ENCODE results near the gene SCAPER.

- TF ChIP-seq POLR2AphosphoS5 (IDR thresholded peaks at IDR 0.05; ENCODE audit: low read depth) (no peak), SPI1 (IDR thresholded peaks at IDR 0.05; ENCODE audit: borderline replicate concordance, low read depth) (no peak), GABPA (IDR thresholded peaks at IDR 0.05; ENCODE audit: low read depth) (no peak)
- TF ChIP-seq, protein P1, sequence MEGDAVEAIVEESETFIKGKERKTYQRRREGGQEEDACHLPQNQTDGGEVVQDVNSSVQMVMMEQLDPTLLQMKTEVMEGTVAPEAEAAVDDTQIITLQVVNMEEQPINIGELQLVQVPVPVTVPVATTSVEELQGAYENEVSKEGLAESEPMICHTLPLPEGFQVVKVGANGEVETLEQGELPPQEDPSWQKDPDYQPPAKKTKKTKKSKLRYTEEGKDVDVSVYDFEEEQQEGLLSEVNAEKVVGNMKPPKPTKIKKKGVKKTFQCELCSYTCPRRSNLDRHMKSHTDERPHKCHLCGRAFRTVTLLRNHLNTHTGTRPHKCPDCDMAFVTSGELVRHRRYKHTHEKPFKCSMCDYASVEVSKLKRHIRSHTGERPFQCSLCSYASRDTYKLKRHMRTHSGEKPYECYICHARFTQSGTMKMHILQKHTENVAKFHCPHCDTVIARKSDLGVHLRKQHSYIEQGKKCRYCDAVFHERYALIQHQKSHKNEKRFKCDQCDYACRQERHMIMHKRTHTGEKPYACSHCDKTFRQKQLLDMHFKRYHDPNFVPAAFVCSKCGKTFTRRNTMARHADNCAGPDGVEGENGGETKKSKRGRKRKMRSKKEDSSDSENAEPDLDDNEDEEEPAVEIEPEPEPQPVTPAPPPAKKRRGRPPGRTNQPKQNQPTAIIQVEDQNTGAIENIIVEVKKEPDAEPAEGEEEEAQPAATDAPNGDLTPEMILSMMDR (IDR thresholded peaks at IDR 0.05; ENCODE audit: insufficient read depth, low read length) = no peak
- TF ChIP-seq, protein P2, sequence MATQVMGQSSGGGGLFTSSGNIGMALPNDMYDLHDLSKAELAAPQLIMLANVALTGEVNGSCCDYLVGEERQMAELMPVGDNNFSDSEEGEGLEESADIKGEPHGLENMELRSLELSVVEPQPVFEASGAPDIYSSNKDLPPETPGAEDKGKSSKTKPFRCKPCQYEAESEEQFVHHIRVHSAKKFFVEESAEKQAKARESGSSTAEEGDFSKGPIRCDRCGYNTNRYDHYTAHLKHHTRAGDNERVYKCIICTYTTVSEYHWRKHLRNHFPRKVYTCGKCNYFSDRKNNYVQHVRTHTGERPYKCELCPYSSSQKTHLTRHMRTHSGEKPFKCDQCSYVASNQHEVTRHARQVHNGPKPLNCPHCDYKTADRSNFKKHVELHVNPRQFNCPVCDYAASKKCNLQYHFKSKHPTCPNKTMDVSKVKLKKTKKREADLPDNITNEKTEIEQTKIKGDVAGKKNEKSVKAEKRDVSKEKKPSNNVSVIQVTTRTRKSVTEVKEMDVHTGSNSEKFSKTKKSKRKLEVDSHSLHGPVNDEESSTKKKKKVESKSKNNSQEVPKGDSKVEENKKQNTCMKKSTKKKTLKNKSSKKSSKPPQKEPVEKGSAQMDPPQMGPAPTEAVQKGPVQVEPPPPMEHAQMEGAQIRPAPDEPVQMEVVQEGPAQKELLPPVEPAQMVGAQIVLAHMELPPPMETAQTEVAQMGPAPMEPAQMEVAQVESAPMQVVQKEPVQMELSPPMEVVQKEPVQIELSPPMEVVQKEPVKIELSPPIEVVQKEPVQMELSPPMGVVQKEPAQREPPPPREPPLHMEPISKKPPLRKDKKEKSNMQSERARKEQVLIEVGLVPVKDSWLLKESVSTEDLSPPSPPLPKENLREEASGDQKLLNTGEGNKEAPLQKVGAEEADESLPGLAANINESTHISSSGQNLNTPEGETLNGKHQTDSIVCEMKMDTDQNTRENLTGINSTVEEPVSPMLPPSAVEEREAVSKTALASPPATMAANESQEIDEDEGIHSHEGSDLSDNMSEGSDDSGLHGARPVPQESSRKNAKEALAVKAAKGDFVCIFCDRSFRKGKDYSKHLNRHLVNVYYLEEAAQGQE (IDR thresholded peaks at IDR 0.05; ENCODE audit: insufficient replicate concordance, low read depth) = no peak
Observed at GRCh38 chr15:76696840-76697239, 208.3 kb downstream of the SCAPER start.

Data from HL-60 (cell line).